ENCODE data around the gene CPZ.

CPZ gene

DNA sequence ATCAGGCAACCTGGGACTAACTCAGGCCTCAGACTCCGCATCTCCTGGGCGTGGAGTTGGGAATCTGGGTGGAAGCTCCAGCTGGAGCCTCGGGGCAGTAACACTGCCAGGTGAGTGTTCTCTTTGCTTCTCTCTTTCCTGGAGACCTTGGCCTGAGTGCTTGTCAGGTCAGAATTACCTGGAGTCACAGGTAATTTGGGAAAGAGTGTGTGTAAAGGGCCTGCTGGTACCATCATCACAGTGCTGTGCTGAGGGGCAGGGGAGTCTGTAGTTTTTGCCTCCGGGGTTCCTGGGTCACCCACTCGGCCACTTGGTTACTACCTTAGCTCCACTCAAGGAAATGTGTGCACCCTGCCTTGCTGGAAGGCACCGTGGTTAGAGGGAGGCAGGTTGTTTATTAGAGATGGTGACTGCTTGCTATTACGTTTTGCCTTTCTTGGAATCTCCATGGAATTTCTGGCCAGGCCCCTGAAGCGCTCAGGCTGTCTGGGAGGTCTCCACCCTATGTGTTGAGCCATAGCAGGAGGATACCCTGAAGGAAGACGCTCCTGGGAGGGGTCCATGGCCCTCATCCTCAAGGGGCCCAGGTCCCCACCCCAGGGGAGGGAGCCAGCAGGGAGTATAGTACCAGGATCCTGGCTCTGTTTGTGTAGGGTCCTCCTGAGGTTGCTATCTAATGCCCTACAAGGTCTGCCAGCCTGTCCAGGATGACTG, 9.5 kb upstream of the CPZ start:
- no peak overlapping the region for H2AFZ ChIP-seq (ENCODE audit: insufficient read depth, low read length, poor library complexity)
- H3K27me3 ChIP-seq (ENCODE audit: insufficient read depth, low read length), result no peaks in the 10 kb centered on the region
- H3K9me3 ChIP-seq (ENCODE audit: insufficient read depth, low read depth, low read length), result no peaks in the 10 kb centered on the region
- H3K4me1 ChIP-seq (ENCODE audit: control insufficient read depth in 1 of 2, insufficient read depth in 2 of 2, low read length in 2 of 2), result peaks cover 7 to 23% of the 10 kb centered on the region in 2 experiments
- H3K79me2 ChIP-seq (ENCODE audit: control insufficient read depth, insufficient read depth, low read length, poor library complexity), result no peaks in the 10 kb centered on the region
- H3K4me3 ChIP-seq (ENCODE audit: low read depth, low read length), result no peak overlapping the region
- H2BK5ac ChIP-seq (ENCODE audit: low read depth, low read length, poor library complexity), result no peak overlapping the region
- no peak overlapping the region for H2AK5ac ChIP-seq (ENCODE audit: low read length)
- no peak overlapping the region for H3K23ac ChIP-seq (ENCODE audit: low read length)
- H2BK120ac ChIP-seq (ENCODE audit: insufficient read depth, low read length, poor library complexity), result no peak overlapping the region
- no CpG with 5 or more reads among the region's 9 CpGs for WGBS (ENCODE audit: extremely low coverage, insufficient coverage, insufficient read length)
- no peak overlapping the region for H2BK12ac ChIP-seq (ENCODE audit: low read length)
- peak overlapping the region; percentile 18 for H3K27ac ChIP-seq (ENCODE audit: low read depth, low read length)
- H4K8ac ChIP-seq (ENCODE audit: low read depth, low read length), result no peak overlapping the region
- no peak overlapping the region for H3K18ac ChIP-seq (ENCODE audit: low read length)
- H4K12ac ChIP-seq (ENCODE audit: low read depth, low read length), result no peak overlapping the region
- no peak overlapping the region for H4K91ac ChIP-seq (ENCODE audit: low read depth, low read length)
- no peak overlapping the region for H3K14ac ChIP-seq (ENCODE audit: low read length)
- H3K4ac ChIP-seq (ENCODE audit: low read depth, low read length), result no peak overlapping the region
- peak; percentile 97 to 98 for DNase-seq
- no peak overlapping the region for H3K4me2 ChIP-seq (ENCODE audit: low read length)
- H3K9ac ChIP-seq (ENCODE audit: low read length), result no peak overlapping the region
- peaks cover 10% of the 10 kb centered on the region for H3K79me1 ChIP-seq (ENCODE audit: low read length)
- H3K36me3 ChIP-seq (ENCODE audit: control insufficient read depth in 1 of 2, insufficient read depth in 2 of 2, low read length in 2 of 2), result peaks cover 0 to 3% of the 10 kb centered on the region in 2 experiments

DNA sequence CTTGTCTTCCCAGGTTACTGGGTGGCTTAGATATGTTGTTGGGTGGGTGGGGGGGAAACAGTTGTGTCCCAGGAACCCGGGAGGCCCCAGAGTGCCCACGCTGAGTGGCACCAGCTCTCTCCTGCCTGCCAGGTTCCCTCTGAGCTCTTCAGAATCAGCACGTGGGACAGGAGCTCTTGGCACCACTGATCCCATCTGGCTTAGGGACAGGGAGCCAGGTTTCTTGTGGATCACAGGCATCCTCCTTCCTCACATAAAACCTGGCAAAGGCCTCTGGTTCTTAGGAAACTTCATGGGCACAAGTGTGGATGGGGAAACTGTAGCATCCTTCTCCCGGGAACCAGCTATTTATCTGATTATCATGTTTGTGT, 8.9 kb upstream of the CPZ start:
- Histone ChIP-seq H3K4me3 (ENCODE audit: low read depth, low read length) (no peak overlapping the region), H3K4me2 (ENCODE audit: low read length) (no peak overlapping the region), H2BK12ac (ENCODE audit: low read length) (no peak overlapping the region), H3K4ac (ENCODE audit: low read depth, low read length) (no peak overlapping the region), H3K27me3 (ENCODE audit: insufficient read depth, low read length) (no peaks in the 10 kb centered on the region), H3K79me1 (ENCODE audit: low read length) (peaks cover 10% of the 10 kb centered on the region), H2AFZ (ENCODE audit: insufficient read depth, low read length, poor library complexity) (no peak overlapping the region), H3K14ac (ENCODE audit: low read length) (no peak overlapping the region), H3K18ac (ENCODE audit: low read length) (no peak overlapping the region), H3K23ac (ENCODE audit: low read length) (no peak overlapping the region), H2BK5ac (ENCODE audit: low read depth, low read length, poor library complexity) (no peak overlapping the region), H3K9me3 (ENCODE audit: insufficient read depth, low read depth, low read length) (no peaks in the 10 kb centered on the region), H2BK120ac (ENCODE audit: insufficient read depth, low read length, poor library complexity) (no peak overlapping the region), H3K36me3 (ENCODE audit: control insufficient read depth in 1 of 2, insufficient read depth in 2 of 2, low read length in 2 of 2) (peaks cover 0 to 6% of the 10 kb centered on the region in 2 experiments), H4K91ac (ENCODE audit: low read depth, low read length) (no peak overlapping the region), H3K27ac (ENCODE audit: low read depth, low read length) (no peak overlapping the region), H4K12ac (ENCODE audit: low read depth, low read length) (no peak overlapping the region), H4K8ac (ENCODE audit: low read depth, low read length) (no peak overlapping the region), H2AK5ac (ENCODE audit: low read length) (no peak overlapping the region), H3K79me2 (ENCODE audit: control insufficient read depth, insufficient read depth, low read length, poor library complexity) (no peaks in the 10 kb centered on the region), H3K4me1 (ENCODE audit: control insufficient read depth in 1 of 2, insufficient read depth in 2 of 2, low read length in 2 of 2) (peaks cover 7 to 23% of the 10 kb centered on the region in 2 experiments), H3K9ac (ENCODE audit: low read length) (no peak overlapping the region)
- WGBS (ENCODE audit: extremely low coverage, insufficient coverage, insufficient read length), result no CpG with 5 or more reads among the region's 4 CpGs
- DNase-seq, result no peak

DNA sequence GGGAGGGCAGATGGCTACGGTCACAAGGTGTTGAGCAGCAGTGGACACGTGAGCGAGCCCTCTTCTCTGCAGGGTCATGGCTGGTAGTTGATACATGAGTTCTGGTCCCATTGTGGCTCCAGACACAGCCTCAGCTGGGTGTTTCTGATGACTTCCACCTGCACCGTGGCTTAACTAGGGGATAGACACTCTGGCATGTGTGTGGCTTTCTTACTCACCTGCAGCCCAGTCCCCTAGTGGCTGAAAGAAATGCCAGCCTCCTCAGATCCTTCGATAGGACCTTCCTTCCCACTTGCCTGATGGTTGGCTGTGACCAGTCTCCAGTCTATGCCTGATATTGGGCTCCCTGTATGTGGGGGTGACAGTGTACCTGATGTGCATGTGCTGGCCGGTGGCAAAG, 7.4 kb upstream of the CPZ start:
- no peak overlapping the region for H2BK5ac ChIP-seq (ENCODE audit: low read depth, low read length, poor library complexity)
- no peak for DNase-seq
- WGBS (ENCODE audit: extremely low coverage, insufficient coverage, insufficient read length), result no CpG with 5 or more reads among the region's 6 CpGs
- no peak overlapping the region for H3K9ac ChIP-seq (ENCODE audit: low read length)
- H3K9me3 ChIP-seq (ENCODE audit: insufficient read depth, low read depth, low read length), result no peaks in the 10 kb centered on the region
- peaks cover 0 to 6% of the 10 kb centered on the region in 2 experiments for H3K36me3 ChIP-seq (ENCODE audit: control insufficient read depth in 1 of 2, insufficient read depth in 2 of 2, low read length in 2 of 2)
- peak overlapping the region; percentile 23 for H2BK12ac ChIP-seq (ENCODE audit: low read length)
- peaks cover 5 to 16% of the 10 kb centered on the region in 2 experiments for H3K4me1 ChIP-seq (ENCODE audit: control insufficient read depth in 1 of 2, insufficient read depth in 2 of 2, low read length in 2 of 2)
- H3K27ac ChIP-seq (ENCODE audit: low read depth, low read length), result no peak overlapping the region
- H2BK120ac ChIP-seq (ENCODE audit: insufficient read depth, low read length, poor library complexity), result no peak overlapping the region
- no peak overlapping the region for H3K23ac ChIP-seq (ENCODE audit: low read length)
- no peak overlapping the region for H2AK5ac ChIP-seq (ENCODE audit: low read length)
- no peak overlapping the region for H3K18ac ChIP-seq (ENCODE audit: low read length)
- H3K4me2 ChIP-seq (ENCODE audit: low read length), result no peak overlapping the region
- peak overlapping the region; percentile 3 for H4K91ac ChIP-seq (ENCODE audit: low read depth, low read length)
- H4K8ac ChIP-seq (ENCODE audit: low read depth, low read length), result no peak overlapping the region
- no peak overlapping the region for H3K4ac ChIP-seq (ENCODE audit: low read depth, low read length)
- no peaks in the 10 kb centered on the region for H3K27me3 ChIP-seq (ENCODE audit: insufficient read depth, low read length)
- H4K12ac ChIP-seq (ENCODE audit: low read depth, low read length), result no peak overlapping the region
- no peaks in the 10 kb centered on the region for H3K79me2 ChIP-seq (ENCODE audit: control insufficient read depth, insufficient read depth, low read length, poor library complexity)
- H2AFZ ChIP-seq (ENCODE audit: insufficient read depth, low read length, poor library complexity), result no peak overlapping the region
- H3K4me3 ChIP-seq (ENCODE audit: low read depth, low read length), result no peak overlapping the region
- H3K79me1 ChIP-seq (ENCODE audit: low read length), result peaks cover 7% of the 10 kb centered on the region
- no peak overlapping the region for H3K14ac ChIP-seq (ENCODE audit: low read length)

DNA sequence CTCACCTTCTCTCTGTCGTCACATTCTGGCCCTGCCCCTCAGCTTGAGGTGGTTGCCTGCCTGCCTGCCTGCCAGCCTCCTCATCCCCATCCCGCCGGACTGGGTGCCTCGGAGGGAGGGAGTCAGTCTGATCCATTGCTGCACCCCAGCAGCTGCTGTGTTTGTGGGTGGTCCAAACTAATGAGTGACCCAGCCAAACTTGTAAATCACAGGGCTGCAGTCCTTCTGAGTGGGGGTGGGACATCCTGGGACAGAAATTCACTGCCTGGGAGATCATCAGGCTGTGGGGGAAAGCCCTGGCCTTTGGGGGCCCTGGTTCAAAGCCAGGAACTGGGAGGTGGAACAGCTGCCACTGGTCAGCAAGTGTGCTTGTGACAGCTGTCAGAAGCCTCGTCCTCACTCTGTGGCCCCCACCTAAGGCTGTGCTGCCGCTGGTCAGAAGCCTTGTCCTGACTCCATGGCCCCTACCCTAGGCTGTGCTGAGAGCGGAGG, 6.8 kb upstream of the CPZ start:
- H2BK5ac ChIP-seq (ENCODE audit: low read depth, low read length, poor library complexity), result no peak overlapping the region
- no peak overlapping the region for H4K12ac ChIP-seq (ENCODE audit: low read depth, low read length)

More for the DNA sequence above, 6.8 kb upstream of the CPZ start:
- no peak overlapping the region for H3K4ac ChIP-seq (ENCODE audit: low read depth, low read length)
- no peak overlapping the region for H2BK12ac ChIP-seq (ENCODE audit: low read length)
- no peak overlapping the region for H4K91ac ChIP-seq (ENCODE audit: low read depth, low read length)
- peaks cover 2 to 11% of the 10 kb centered on the region in 2 experiments for H3K4me1 ChIP-seq (ENCODE audit: control insufficient read depth in 1 of 2, insufficient read depth in 2 of 2, low read length in 2 of 2)
- H3K79me1 ChIP-seq (ENCODE audit: low read length), result peaks cover 7% of the 10 kb centered on the region
- H3K9me3 ChIP-seq (ENCODE audit: insufficient read depth, low read depth, low read length), result no peaks in the 10 kb centered on the region
- no peak overlapping the region for H3K4me2 ChIP-seq (ENCODE audit: low read length)
- H3K9ac ChIP-seq (ENCODE audit: low read length), result no peak overlapping the region
- no peaks in the 10 kb centered on the region for H3K27me3 ChIP-seq (ENCODE audit: insufficient read depth, low read length)
- no peaks in the 10 kb centered on the region for H3K79me2 ChIP-seq (ENCODE audit: control insufficient read depth, insufficient read depth, low read length, poor library complexity)
- H3K27ac ChIP-seq (ENCODE audit: low read depth, low read length), result no peak overlapping the region
- H2AFZ ChIP-seq (ENCODE audit: insufficient read depth, low read length, poor library complexity), result no peak overlapping the region
- peak overlapping the region; percentile 2 for H2AK5ac ChIP-seq (ENCODE audit: low read length)
- H3K14ac ChIP-seq (ENCODE audit: low read length), result no peak overlapping the region
- H2BK120ac ChIP-seq (ENCODE audit: insufficient read depth, low read length, poor library complexity), result no peak overlapping the region
- H4K8ac ChIP-seq (ENCODE audit: low read depth, low read length), result no peak overlapping the region
- no CpG with 5 or more reads among the region's 7 CpGs for WGBS (ENCODE audit: extremely low coverage, insufficient coverage, insufficient read length)
- DNase-seq, result no peak
- H3K18ac ChIP-seq (ENCODE audit: low read length), result no peak overlapping the region
- H3K36me3 ChIP-seq (ENCODE audit: control insufficient read depth in 1 of 2, insufficient read depth in 2 of 2, low read length in 2 of 2), result peaks cover 0 to 6% of the 10 kb centered on the region in 2 experiments
- no peak overlapping the region for H3K4me3 ChIP-seq (ENCODE audit: low read depth, low read length)
- no peak overlapping the region for H3K23ac ChIP-seq (ENCODE audit: low read length)

Measured in trophoblast cell (in vitro differentiated cells and primary cell).